GM18951 (cell line): Measurements from ENCODE around the gene LY86.
"Not testable (repeated sequence)": the region's sequence is repeated elsewhere in the genome, so short reads cannot be mapped to it uniquely, and the experiment has no call there.

Source experiments
- POLR2A ChIP-seq: IDR thresholded peaks from 4 replicates; pipeline ENCODE4 v1.6.1; 2011; ENCODE audit warnings: mild to moderate bottlenecking; ENCODE audit not compliant: insufficient read length, insufficient read depth; ENCODE audit errors: extremely low read depth
- in situ Hi-C: fragments of 300-500 bp; cut with MboI; formaldehyde crosslinking; loops from one replicate; pipeline ENCODE4 v1.12.0; 2022; ENCODE audit warnings: low sequenced_read_pairs, mixed read lengths, inconsistent platforms; ENCODE audit not compliant: unreplicated experiment

Gene LY86

GRCh38 chr6:6660339-6661045, 72.0 kb downstream of the LY86 start:
- no peak for TF ChIP-seq POLR2A
- in situ Hi-C loops: no loop called here

GRCh38 chr6:6661191-6661590, 72.7 kb downstream of the LY86 start:
- in situ Hi-C loops: no loop called here
- no peak for TF ChIP-seq POLR2A

GRCh38 chr6:6661684-6662083, 73.2 kb downstream of the LY86 start:
- TF ChIP-seq POLR2A: no peak
- in situ Hi-C loops: no loop called here

GRCh38 chr6:6663421-6664135, 75.1 kb downstream of the LY86 start:
- in situ Hi-C loops: no loop called here
- no peak for TF ChIP-seq POLR2A

- in situ Hi-C loops: no loop called here
- no peak for TF ChIP-seq POLR2A
Observed at GRCh38 chr6:6665555-6666243, 77.2 kb downstream of the LY86 start.

GRCh38 chr6:6670150-6670549, 81.6 kb downstream of the LY86 start:
- in situ Hi-C loops: not testable (repeated sequence)

- in situ Hi-C loops: no loop called here
- no peak for TF ChIP-seq POLR2A
Observed at GRCh38 chr6:6674872-6675271, 86.4 kb downstream of the LY86 start.

GRCh38 chr6:6676910-6677441, 88.5 kb downstream of the LY86 start:
- in situ Hi-C loops: no loop called here
- no peak for TF ChIP-seq POLR2A

GRCh38 chr6:6678185-6678671, 89.7 kb downstream of the LY86 start:
- in situ Hi-C loops: no loop called here
- TF ChIP-seq POLR2A: no peak

GRCh38 chr6:6678811-6679210, 90.3 kb downstream of the LY86 start:
- no peak for TF ChIP-seq POLR2A
- in situ Hi-C loops: no loop called here

- in situ Hi-C loops: no loop called here
- no peak for TF ChIP-seq POLR2A
Observed at GRCh38 chr6:6679633-6680032, 91.1 kb downstream of the LY86 start.

GRCh38 chr6:6680526-6680925, 92.0 kb downstream of the LY86 start:
- TF ChIP-seq POLR2A: no peak
- in situ Hi-C loops: no loop called here

GRCh38 chr6:6681075-6681849, 92.7 kb downstream of the LY86 start:
- in situ Hi-C loops: no loop called here
- TF ChIP-seq POLR2A: no peak
